Fibroblast of lung (primary cell): ENCODE data around the gene VSIG10L.

Experiments
- CTCF ChIP-seq, 2 donors: IDR thresholded peaks in 1 of 2; conservative IDR thresholded peaks in 1 of 2; 1 replicate in 1 of 2; 2 replicates in 1 of 2; pipeline ENCODE4 v1.5.1; 2011 to 2012; ENCODE audit warnings: low read length in 2 of 2, control low read depth in 1 of 2, inconsistent platforms in 1 of 2, low read depth in 1 of 2, mild to moderate bottlenecking in 1 of 2
- EZH2 ChIP-seq: IDR thresholded peaks from 2 replicates; pipeline ENCODE4 v1.5.1; 2012; ENCODE audit warnings: low read length, control low read depth, mild to moderate bottlenecking; ENCODE audit errors: missing control alignments

GRCh38 chr19:51389143-51389542, 47.2 kb upstream of the VSIG10L start:
- TF ChIP-seq CTCF (conservative IDR thresholded peaks at IDR 0.05 in 1 of 2, IDR thresholded peaks at IDR 0.05 in 1 of 2; ENCODE audit: low read depth in 1 of 2, low read length in 2 of 2) (no peak), EZH2 (no peak)
